Activated naive CD4-positive, alpha-beta T cell treated with Interleukin-2 at 50 U/mL for 16 hours (primary cell): ENCODE data around the gene ZCCHC14.
"Not testable (repeated sequence)": the region's sequence is repeated elsewhere in the genome, so short reads cannot be mapped to it uniquely, and the experiment has no call there.

Experiments
- DNase-seq: peaks from one replicate; pipeline ENCODE4 v3.0.0-alpha.2; 2020

The ZCCHC14 gene

GRCh38 chr16:87374313-87374712 lies 118.5 kb downstream of the ZCCHC14 start:
- DNase-seq: no peak

- no peak for DNase-seq
Measured at GRCh38 chr16:87372305-87372704, 120.5 kb downstream of the ZCCHC14 start.

- no peak for DNase-seq
Measured at GRCh38 chr16:87371261-87371866, 121.5 kb downstream of the ZCCHC14 start.

GRCh38 chr16:87369796-87370719 lies 122.8 kb downstream of the ZCCHC14 start:
- no peak for DNase-seq

- no peak for DNase-seq
Measured at GRCh38 chr16:87369117-87369765, 123.6 kb downstream of the ZCCHC14 start.

GRCh38 chr16:87368029-87368770 lies 124.6 kb downstream of the ZCCHC14 start:
- DNase-seq: no peak

- DNase-seq: no peak
Measured at GRCh38 chr16:87367529-87367928, 125.3 kb downstream of the ZCCHC14 start.

- no peak for DNase-seq
Measured at GRCh38 chr16:87366930-87367329, 125.9 kb downstream of the ZCCHC14 start.

- DNase-seq: no peak
Measured at GRCh38 chr16:87366288-87366687, 126.5 kb downstream of the ZCCHC14 start.

GRCh38 chr16:87365021-87365713 lies 127.7 kb downstream of the ZCCHC14 start:
- DNase-seq: no peak

GRCh38 chr16:87363771-87364455 lies 128.9 kb downstream of the ZCCHC14 start:
- DNase-seq: no peak

- DNase-seq: not testable (repeated sequence)
Measured at GRCh38 chr16:87362828-87363559, 129.8 kb downstream of the ZCCHC14 start.

- no peak for DNase-seq
Measured at GRCh38 chr16:87361916-87362619, 130.8 kb downstream of the ZCCHC14 start.

- DNase-seq: no peak
Measured at GRCh38 chr16:87360862-87361610, 131.8 kb downstream of the ZCCHC14 start.

GRCh38 chr16:87359121-87359520 lies 133.7 kb downstream of the ZCCHC14 start:
- no peak for DNase-seq

- no peak for DNase-seq
Measured at GRCh38 chr16:87358696-87359095, 134.1 kb downstream of the ZCCHC14 start.

GRCh38 chr16:87358250-87358649 lies 134.6 kb downstream of the ZCCHC14 start:
- no peak for DNase-seq

- DNase-seq: no peak
Measured at GRCh38 chr16:87356491-87356853, 136.4 kb downstream of the ZCCHC14 start.
